ENCODE measurements around the gene ZNF775.

The ZNF775 gene

DNA sequence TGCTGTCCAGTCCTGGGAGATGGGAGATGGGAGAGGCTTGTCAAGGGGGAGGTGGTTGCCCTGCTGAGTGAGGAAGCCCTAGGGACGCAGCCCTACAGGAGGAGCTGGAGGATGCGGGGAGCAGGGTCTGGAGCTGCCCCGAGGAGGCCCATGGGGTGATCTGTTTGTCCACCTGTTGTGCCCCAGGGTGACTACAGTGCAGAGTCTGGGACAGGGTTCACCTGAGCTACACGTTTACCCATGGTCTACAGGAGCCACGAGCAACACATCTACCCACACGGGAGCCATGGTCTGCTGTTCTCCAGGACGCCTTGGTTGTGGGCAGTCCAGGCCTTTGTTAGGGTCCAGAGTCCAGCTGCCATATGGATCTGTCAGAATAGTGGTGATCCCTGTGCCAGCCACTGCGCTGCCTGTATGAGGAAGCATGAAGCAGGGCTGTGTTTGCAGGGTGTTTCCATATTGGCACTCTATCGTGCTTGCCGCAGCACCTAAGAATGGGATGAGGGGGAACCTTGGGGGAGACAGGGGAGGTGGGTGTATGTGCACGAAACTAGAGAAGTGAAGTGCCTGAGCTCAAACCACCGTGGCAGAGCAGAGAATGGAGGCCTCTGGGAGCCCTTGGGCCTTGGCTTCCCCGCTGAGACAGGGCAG lies 23.7 kb downstream of the ZNF775 start:
- no peak for FAIRE-seq

GRCh38 chr7:150403376-150404171 lies 24.4 kb downstream of the ZNF775 start:
- FAIRE-seq, result no peak

DNA sequence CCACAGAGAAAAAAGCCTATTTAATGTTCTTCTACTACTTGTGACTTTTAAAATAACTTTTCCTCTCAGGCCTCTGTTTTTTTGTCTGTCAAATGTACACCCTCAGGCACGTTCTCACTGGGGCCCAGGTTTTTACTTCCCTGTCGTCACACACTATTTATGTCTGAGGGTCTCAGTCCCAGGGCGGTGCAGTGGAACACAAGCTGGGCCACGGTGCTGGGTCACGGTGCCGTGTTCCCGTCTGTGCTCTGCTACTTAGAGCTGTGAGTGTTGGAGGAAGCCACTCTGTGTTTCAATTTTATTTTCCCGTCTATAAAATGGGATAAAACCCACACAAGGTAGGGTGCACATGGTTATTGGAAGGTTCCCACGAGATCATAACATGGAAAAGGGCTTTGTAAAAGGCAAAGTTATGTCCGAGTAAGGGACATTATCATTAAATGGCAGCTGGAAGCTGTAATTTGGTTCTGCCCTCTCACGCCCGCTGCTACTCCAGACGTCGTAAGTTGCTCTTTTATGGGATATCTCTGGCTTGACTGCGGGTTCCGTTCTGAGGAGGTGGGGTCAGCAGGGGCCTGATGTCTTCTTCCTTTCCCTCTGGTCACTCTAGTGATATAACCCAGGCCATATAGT lies 25.2 kb downstream of the ZNF775 start:
- no peak for FAIRE-seq

- no peak for FAIRE-seq
Observed at GRCh38 chr7:150404805-150405583, 25.9 kb downstream of the ZNF775 start.

- no peak for FAIRE-seq
Observed at GRCh38 chr7:150405584-150406311, 26.6 kb downstream of the ZNF775 start.

DNA sequence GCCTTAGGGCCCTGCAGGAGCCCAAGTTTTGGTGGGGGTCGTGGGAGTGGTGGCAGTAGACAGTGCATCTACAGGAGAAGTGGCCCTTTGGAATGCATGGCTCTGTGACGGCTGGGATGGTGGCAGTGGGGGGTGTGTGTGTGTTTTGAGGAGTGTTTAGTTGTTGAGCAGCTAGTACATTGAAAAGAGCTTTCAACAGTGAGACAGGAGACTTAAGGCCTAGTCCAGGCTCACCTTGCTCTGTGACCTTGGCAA lies 27.1 kb downstream of the ZNF775 start:
- FAIRE-seq, result no peak

DNA sequence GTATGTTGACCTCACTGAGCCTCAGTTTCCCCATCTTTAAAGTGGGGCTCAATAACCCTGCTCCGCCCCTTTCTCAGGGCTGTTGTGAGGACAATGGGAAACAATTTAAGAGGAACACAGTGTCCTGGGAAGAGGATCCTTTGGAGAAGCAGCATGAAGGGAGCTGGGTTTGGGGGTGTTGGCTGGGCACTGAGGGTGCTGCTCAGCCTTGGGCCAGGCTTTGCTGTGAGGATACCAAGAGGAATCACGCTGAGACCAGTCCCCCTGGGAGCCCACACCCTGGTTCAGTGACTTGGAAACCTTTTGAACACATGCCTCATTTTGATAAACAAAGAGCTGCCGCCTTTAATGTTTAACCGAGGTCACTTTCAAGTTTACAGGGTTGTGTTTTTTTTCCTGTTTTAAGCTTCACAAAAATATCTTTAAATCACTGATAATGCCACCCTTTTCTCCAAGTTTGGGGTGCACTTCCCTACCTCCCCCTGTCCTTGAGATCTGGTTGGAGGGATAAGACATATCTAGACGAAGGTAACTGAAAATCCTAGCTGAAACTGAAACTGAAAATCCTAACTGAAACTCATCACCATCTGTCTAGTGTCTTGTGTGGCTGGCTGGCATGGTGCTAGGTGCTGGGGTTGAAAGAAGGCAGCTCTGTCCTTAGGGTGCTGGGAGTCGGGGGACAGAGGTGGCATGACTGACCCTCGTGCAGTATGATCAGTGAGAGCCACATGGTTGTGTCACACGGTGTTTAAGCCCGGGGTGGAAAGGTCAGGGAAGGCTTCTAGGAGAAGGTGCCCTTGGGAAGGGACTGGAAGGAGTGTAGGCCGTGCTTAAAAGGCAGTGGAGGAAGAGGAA lies 27.7 kb downstream of the ZNF775 start:
- no peak for FAIRE-seq

GRCh38 chr7:150407588-150408392 lies 28.7 kb downstream of the ZNF775 start:
- no peak for FAIRE-seq

DNA sequence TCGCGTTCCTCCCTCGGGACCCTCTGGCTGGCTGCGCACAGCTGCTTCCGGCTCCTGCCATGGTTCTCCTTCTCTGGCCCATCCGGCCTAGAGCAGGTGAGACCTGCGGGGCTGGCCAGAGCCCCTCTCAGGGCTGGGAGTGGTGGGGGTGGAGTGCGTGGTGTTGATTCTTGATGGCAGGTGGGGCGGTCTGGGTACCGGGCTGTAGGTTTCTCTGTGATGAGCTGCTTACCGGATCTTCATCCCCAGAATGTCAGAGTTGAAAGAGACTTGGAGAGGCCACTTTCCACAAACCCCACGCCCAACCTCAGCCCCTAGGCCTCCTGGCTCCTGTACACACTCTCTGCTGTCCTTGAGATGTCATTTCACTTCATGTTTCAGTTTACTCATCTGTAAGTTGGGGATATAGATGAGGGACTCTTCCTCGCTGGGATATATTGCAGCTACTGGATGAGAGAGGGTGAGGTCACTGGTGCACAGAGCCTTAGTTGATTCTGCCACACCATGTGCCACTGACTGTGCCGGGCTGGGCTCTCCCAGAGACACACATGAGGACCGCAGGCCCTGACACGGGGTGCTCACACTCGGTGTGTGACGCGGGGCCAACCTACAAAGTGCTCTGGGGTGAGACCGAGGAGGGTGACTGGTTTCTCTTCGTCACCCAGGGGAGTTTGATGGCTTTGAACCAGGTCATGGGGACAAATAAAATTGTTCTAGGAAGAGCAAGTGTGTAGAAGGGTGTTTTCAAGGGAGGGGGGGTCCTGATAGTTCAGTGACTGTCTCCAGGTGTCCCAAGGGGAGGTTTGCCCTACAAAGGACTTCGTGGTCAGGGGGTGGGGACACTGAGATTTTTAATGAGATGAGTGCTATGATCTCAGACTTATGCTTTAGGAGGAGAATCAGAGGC lies 29.5 kb downstream of the ZNF775 start:
- no peak for FAIRE-seq

- FAIRE-seq, result no peak
Observed at GRCh38 chr7:150409300-150410030, 30.3 kb downstream of the ZNF775 start.

DNA sequence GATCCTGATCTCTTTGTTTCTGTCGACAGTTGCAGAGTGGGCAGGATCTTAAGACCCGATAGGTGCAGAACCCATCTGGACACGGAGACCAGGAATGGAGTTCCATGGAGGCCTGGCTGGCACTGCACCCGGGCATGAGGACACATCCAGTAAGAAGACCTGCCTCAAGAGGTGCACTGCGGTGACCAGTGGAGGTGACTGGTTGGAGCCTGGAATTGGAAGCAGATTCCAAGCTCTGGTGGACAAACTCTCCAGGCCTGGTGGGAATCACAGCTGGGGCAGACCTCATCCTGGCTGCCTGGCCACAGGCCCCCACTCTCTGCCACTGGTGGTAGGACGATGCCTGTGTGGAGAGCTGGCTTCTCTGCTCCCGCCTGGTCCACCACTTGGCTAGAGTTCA lies 31.0 kb downstream of the ZNF775 start:
- no peak for FAIRE-seq

GRCh38 chr7:150410680-150411346 lies 31.7 kb downstream of the ZNF775 start:
- FAIRE-seq, result no peak

DNA sequence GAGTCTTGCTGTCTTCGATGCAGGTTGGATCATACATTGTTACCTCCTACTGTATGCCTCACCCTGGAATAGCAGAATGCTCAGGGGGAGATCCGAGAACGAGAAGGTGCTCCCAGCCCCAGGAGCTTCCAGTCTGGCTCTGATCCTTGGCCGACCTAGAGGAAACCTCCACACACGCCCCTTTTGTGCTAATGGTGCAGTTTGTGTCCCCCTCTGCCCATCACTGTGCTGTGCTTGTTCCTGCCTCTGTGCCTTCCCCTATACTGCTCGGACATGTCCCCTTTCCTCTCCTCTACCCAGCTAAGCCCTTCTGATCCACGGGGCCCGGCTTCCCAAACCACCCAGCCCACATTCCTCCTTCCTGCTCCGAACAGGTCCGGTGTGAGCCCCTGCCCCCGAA lies 32.5 kb downstream of the ZNF775 start:
- no peak for FAIRE-seq

DNA sequence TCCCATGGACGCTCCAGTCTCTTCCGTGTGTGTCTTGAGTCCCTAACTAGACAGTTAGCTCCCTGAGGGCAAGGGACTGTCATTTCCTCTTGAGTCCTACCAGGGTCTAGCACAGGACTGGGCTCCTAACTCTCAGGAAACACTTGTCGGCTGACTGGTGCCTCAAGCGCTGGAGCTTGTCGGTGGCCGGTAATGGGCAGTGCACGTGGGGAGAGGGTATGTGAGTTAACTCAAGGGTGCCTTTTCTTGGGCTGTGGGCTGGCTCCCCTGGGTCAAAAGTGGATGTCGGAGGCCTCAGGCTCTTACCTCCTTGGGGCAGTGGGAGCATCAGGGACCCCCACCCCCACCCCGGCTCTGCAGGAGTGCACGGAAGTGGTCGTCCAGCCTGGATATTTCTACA lies 32.9 kb downstream of the ZNF775 start:
- no peak for FAIRE-seq

DNA sequence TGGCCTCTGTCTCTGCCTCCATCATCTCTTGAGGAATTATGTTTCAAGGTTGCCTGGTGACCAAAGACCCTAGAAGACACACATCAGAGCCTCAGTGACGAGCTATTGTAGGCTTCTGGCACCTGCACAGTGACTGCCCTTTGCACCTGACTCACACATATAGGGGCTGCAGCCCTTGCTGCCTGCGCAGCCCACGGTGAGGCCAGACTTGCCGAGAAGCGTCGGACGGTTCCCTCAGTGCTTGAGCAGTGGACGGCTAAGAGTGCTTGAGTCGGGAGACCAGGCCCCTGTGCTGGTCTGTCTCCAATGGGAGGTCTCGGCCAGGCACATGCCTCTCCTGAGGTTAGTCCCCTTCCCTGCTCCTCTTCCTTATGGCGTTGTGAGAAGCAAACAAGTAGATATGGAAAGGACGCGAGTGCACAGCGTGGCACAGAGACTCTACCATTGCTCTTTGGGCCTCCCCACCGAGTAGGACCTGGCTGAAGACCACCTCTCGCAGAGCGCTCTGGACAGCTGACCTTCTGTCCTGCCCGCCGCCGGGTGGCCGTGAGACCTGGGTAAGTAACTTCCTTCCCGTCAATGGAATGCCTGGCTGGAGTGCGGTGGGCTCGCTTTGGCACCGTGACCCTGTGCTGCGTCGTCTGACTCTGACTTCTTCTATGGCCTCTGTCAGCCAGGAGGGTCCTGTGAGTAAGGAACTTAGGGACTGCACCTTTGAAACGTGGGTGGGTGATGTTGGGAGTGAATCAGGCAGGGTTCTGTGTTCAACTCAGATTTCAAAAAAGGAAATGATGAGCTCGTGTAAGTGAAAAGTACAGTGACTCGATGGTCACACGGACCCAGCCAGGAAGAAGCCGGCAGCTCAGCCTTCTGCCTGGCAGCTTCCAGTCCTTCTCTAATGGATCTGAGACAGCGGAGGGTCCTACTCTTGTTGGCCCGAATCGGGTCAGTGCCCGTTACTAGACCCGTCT lies 33.7 kb downstream of the ZNF775 start:
- FAIRE-seq, result no peak

GRCh38 chr7:150413640-150414081 lies 34.5 kb downstream of the ZNF775 start:
- FAIRE-seq, result no peak
